Smooth muscle cell (in vitro differentiated cells): ENCODE data around the gene CLEC19A. TPM values are rescaled to one million over a fixed set of nuclear protein-coding genes. Genes with fewer than 3 reads are reported as not detected.

Source experiments
- DNase-seq: peaks from one replicate; lab custom pipeline; 2025; ENCODE audit not compliant: unreplicated experiment; lab: John Stamatoyannopoulos, UW
- H2AFZ ChIP-seq: fragments of 200-600 bp; sonication (generic); 2 replicates; pipeline ENCODE4 v1.6.0; 2016; ENCODE audit warnings: antibody characterized with exemption, low read depth, mild to moderate bottlenecking
- H3F3A ChIP-seq: fragments of 200-600 bp; sonication (generic); 2 replicates; pipeline ENCODE4 v1.6.0; 2017; ENCODE audit warnings: antibody characterized with exemption, low read depth
- H3K27ac ChIP-seq: fragments of 200-600 bp; sonication (generic); 2 replicates; pipeline ENCODE4 v1.5.1; 2016; ENCODE audit warnings: low read depth, mild to moderate bottlenecking
- H3K27me3 ChIP-seq: fragments of 200-600 bp; sonication (generic); 2 replicates; pipeline ENCODE4 v1.6.1; 2016; ENCODE audit warnings: low read depth, mild to moderate bottlenecking
- H3K36me3 ChIP-seq: fragments of 200-600 bp; sonication (generic); 2 replicates; pipeline ENCODE4 v1.5.1; 2016; ENCODE audit warnings: low read depth
- H3K4me1 ChIP-seq: fragments of 200-600 bp; sonication (generic); 2 replicates; pipeline ENCODE4 v1.5.1; 2016; ENCODE audit warnings: low read depth
- H3K4me2 ChIP-seq: fragments of 200-600 bp; sonication (generic); 2 replicates; pipeline ENCODE4 v1.6.0; 2016; ENCODE audit warnings: mild to moderate bottlenecking
- H3K4me3 ChIP-seq: fragments of 200-600 bp; sonication (generic); 2 replicates; pipeline ENCODE4 v1.5.1; 2016; ENCODE audit warnings: mild to moderate bottlenecking
- H3K79me2 ChIP-seq: fragments of 200-600 bp; sonication (generic); 2 replicates; pipeline ENCODE4 v1.6.0; 2016; ENCODE audit warnings: low read depth, mild to moderate bottlenecking
- H3K9ac ChIP-seq: fragments of 200-600 bp; sonication (generic); 2 replicates; pipeline ENCODE4 v1.6.0; 2016; ENCODE audit warnings: low read depth
- H3K9me3 ChIP-seq: fragments of 200-600 bp; sonication (generic); replicated peaks from 2 replicates; pipeline ENCODE4 v1.5.1; 2016; ENCODE audit warnings: low read depth
- H4K20me1 ChIP-seq: fragments of 200-600 bp; sonication (generic); 2 replicates; pipeline ENCODE4 v1.6.0; 2016; ENCODE audit warnings: low read depth
- CTCF ChIP-seq: fragments of 200-600 bp; sonication (generic); IDR thresholded peaks from 2 replicates; pipeline ENCODE4 v1.5.1; 2017; ENCODE audit warnings: borderline replicate concordance, mild to moderate bottlenecking, antibody characterized with exemption; ENCODE audit not compliant: insufficient read depth, poor library complexity, severe bottlenecking
- WGBS: methylation state at CpG from one replicate; pipeline ENCODE4 v1.1.7; 2016; ENCODE audit warnings: low lambda C conversion rate; 5-methylcytosine and 5-hydroxymethylcytosine counted together
- polyA plus RNA-seq: library from polyadenylated mRNA; unstranded; fragments of >200 nt; fragmentation: Nextera tagmentation; extraction: Ambion mirVana; gene quantifications from 2 replicates; pipeline ENCODE4 v1.2.1, GENCODE V29; 2016
- total RNA-seq: library from RNA; depleted of rRNA; stranded (reverse); fragments of >200 nt; gene quantifications from 2 replicates; pipeline ENCODE4 v1.2.3, GENCODE V29; 2014

The CLEC19A gene
- total and polyA plus RNA-seq, 2 experiments from 2014 or later: not detected

- Histone ChIP-seq H3K79me2 (no peaks in the 10 kb centered on the region), H3K9ac (no peak overlapping the region), H3K27me3 (no peaks in the 10 kb centered on the region), H4K20me1 (no peaks in the 10 kb centered on the region), H3K4me1 (no peaks in the 10 kb centered on the region), H3K4me3 (no peak overlapping the region), H3K4me2 (no peak overlapping the region), H3F3A (no peaks in the 10 kb centered on the region), H2AFZ (no peak overlapping the region), H3K27ac (no peak overlapping the region), H3K36me3 (no peaks in the 10 kb centered on the region), H3K9me3 (no peaks in the 10 kb centered on the region)
- TF ChIP-seq CTCF: no peak
- no peak for DNase-seq
- WGBS: 95% methylated on average over 2 of the region's 2 CpGs
Measured at GRCh38 chr16:19305443-19305842, 19.9 kb downstream of the CLEC19A start.

- Histone ChIP-seq H3K4me3 (no peak overlapping the region), H3K79me2 (no peaks in the 10 kb centered on the region), H3K27me3 (no peaks in the 10 kb centered on the region), H3K36me3 (no peaks in the 10 kb centered on the region), H3K9ac (no peak overlapping the region), H3K4me2 (no peak overlapping the region), H3K27ac (no peak overlapping the region), H2AFZ (no peak overlapping the region), H3F3A (no peaks in the 10 kb centered on the region), H4K20me1 (no peaks in the 10 kb centered on the region), H3K9me3 (no peaks in the 10 kb centered on the region), H3K4me1 (no peaks in the 10 kb centered on the region)
- no peak for DNase-seq
- WGBS: 82% methylated on average over 8 of the region's 8 CpGs
- no peak for TF ChIP-seq CTCF
Measured at GRCh38 chr16:19307587-19308241, 22.2 kb downstream of the CLEC19A start.

- H2AFZ ChIP-seq: no peak overlapping the region
- no peak overlapping the region for H3K27ac ChIP-seq
- no peak for DNase-seq
- H3K4me2 ChIP-seq: no peak overlapping the region
- TF ChIP-seq CTCF: no peak
- no peak overlapping the region for H3K9ac ChIP-seq
- no peak overlapping the region for H3K4me3 ChIP-seq
- no peaks in the 10 kb centered on the region for H3K9me3 ChIP-seq
- H3F3A ChIP-seq: no peaks in the 10 kb centered on the region
- H3K27me3 ChIP-seq: no peaks in the 10 kb centered on the region
- H3K36me3 ChIP-seq: no peaks in the 10 kb centered on the region
- no peaks in the 10 kb centered on the region for H3K79me2 ChIP-seq
- H3K4me1 ChIP-seq: no peaks in the 10 kb centered on the region
- 91% methylated on average over 1 of the region's 1 CpG for WGBS
- no peaks in the 10 kb centered on the region for H4K20me1 ChIP-seq
Measured at GRCh38 chr16:19308392-19308791, 22.9 kb downstream of the CLEC19A start.

- no peaks in the 10 kb centered on the region for H3K36me3 ChIP-seq
- no peaks in the 10 kb centered on the region for H3K27me3 ChIP-seq
- no peak overlapping the region for H2AFZ ChIP-seq
- no peaks in the 10 kb centered on the region for H4K20me1 ChIP-seq
- H3K4me2 ChIP-seq: no peak overlapping the region
- 91% methylated on average over 5 of the region's 5 CpGs for WGBS
- no peak overlapping the region for H3K27ac ChIP-seq
- no peak for TF ChIP-seq CTCF
- no peak overlapping the region for H3K9ac ChIP-seq
- no peaks in the 10 kb centered on the region for H3K9me3 ChIP-seq
- no peaks in the 10 kb centered on the region for H3K4me1 ChIP-seq
- no peaks in the 10 kb centered on the region for H3K79me2 ChIP-seq
- no peak overlapping the region for H3K4me3 ChIP-seq
- no peaks in the 10 kb centered on the region for H3F3A ChIP-seq
- DNase-seq: no peak
Measured at GRCh38 chr16:19309178-19309577, 23.6 kb downstream of the CLEC19A start.
